Tibial nerve (tissue), 4 donors: ENCODE measurements around the gene AXIN1. TPM values are rescaled to one million over a fixed set of nuclear protein-coding genes. Genes with fewer than 3 reads are reported as not detected.

Experiments used
- DNase-seq, 2 donors: peaks; one replicate each; pipeline ENCODE4 v3.0.0-alpha.2; 2019; ENCODE audit warnings: low spot score in 2 of 2
- H3K27ac ChIP-seq, 4 donors: fragments of 200-600 bp; sonication (generic) in 3 of 4; one replicate each; pipeline ENCODE4 v1.5.1; 2017 to 2019; ENCODE audit warnings: mild to moderate bottlenecking in 1 of 4
- H3K27me3 ChIP-seq, 2 donors: fragments of 200-600 bp; sonication (generic) in 1 of 2; one replicate each; pipeline versions ENCODE4 v1.5.1 to v1.6.0; 2017 to 2019
- H3K36me3 ChIP-seq, 3 donors: fragments of 200-600 bp; sonication (generic); one replicate each; pipeline ENCODE4 v1.5.1; 2018 to 2019
- H3K4me1 ChIP-seq, 4 donors: fragments of 200-600 bp; sonication (generic) in 3 of 4; one replicate each; pipeline ENCODE4 v1.5.1; 2017 to 2019
- H3K4me3 ChIP-seq, 4 donors: fragments of 200-600 bp; sonication (generic) in 3 of 4; one replicate each; pipeline ENCODE4 v1.5.1; 2017 to 2019; ENCODE audit warnings: mild to moderate bottlenecking in 1 of 4, moderate library complexity in 1 of 4
- H3K9me3 ChIP-seq, 4 donors: fragments of 200-600 bp; sonication (generic) in 3 of 4; one replicate each; pipeline ENCODE4 v1.5.1; 2017 to 2019
- EP300 ChIP-seq, 2 donors: sonication (generic); formaldehyde crosslinking; IDR thresholded peaks; one replicate each; pipeline ENCODE4 v1.6.1; 2017; ENCODE audit warnings: antibody characterized with exemption in 2 of 2, mild to moderate bottlenecking in 1 of 2
- POLR2A ChIP-seq, 2 donors: fragments of 450-650 bp; IDR thresholded peaks; one replicate each; pipeline ENCODE4 v1.6.1; 2017; ENCODE audit warnings: antibody characterized with exemption in 2 of 2, mild to moderate bottlenecking in 2 of 2, moderate library complexity in 2 of 2
- WGBS, 2 donors: methylation state at CpG; one replicate each; pipeline ENCODE4 v1.1.5; 2018; 5-methylcytosine and 5-hydroxymethylcytosine counted together
- total RNA-seq, 4 donors: library from RNA; depleted of rRNA; stranded (reverse); fragments of >200 nt; gene quantifications; one replicate each; pipeline ENCODE4 v1.1.0, GENCODE V29; 2016
- TF ChIP-seq, protein P1 (sequence below), 5 experiments: fragments of 200-600 bp in 3 of 5; fragments of 450-650 bp in 2 of 5; sonication (generic) in 3 of 5; IDR thresholded peaks; one replicate each; pipeline ENCODE4 v1.5.1; 2016 to 2019; ENCODE audit warnings: antibody characterized with exemption in 5 of 5, mild to moderate bottlenecking in 3 of 5, moderate library complexity in 2 of 5

AXIN1 gene
- total RNA-seq, 4 donors from 2014 or later, result 23.4 to 37.1 (median 25.0) TPM

DNA sequence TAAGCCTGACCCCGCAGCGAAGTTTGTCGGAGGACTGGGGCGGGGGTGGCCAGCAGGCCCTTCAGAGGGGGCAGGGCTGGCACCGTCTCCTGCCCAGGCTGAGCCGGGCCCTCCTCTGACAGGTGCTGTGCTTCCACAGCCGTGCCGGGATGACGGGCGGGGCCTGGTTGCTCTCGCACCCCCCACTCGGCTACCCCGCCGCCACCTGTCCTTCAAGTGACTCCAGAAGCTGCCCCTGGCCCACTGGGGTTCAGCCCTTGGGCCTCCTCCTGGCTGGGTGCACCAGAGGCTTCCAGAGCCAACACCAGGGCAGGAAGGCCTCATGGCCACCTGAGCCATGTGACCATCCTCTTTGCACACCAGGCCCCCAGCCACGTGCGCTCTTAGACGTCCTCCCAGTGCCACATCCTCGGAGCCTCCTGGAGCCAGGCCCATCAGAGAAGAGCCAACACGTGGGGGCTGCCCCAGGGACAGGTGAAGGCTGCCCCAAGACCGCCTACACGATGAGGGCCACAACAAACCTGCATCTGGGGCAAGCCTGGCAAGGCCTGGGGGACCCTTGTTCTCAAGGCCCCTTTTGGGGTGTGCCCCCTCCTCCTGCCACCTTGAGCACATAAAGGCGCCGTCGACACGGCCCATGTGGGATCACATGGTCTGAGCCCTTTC lies 62.4 kb downstream of the AXIN1 start:
- DNase-seq, result no peak
- no peaks in the 10 kb centered on the region for H3K9me3 ChIP-seq
- no peak overlapping the region for H3K27ac ChIP-seq
- no peaks in the 10 kb centered on the region for H3K4me1 ChIP-seq
- peaks cover 2 to 88% (median 16%) of the 10 kb centered on the region in 3 donors for H3K36me3 ChIP-seq
- no peaks in the 10 kb centered on the region for H3K27me3 ChIP-seq
- TF ChIP-seq, protein P1, sequence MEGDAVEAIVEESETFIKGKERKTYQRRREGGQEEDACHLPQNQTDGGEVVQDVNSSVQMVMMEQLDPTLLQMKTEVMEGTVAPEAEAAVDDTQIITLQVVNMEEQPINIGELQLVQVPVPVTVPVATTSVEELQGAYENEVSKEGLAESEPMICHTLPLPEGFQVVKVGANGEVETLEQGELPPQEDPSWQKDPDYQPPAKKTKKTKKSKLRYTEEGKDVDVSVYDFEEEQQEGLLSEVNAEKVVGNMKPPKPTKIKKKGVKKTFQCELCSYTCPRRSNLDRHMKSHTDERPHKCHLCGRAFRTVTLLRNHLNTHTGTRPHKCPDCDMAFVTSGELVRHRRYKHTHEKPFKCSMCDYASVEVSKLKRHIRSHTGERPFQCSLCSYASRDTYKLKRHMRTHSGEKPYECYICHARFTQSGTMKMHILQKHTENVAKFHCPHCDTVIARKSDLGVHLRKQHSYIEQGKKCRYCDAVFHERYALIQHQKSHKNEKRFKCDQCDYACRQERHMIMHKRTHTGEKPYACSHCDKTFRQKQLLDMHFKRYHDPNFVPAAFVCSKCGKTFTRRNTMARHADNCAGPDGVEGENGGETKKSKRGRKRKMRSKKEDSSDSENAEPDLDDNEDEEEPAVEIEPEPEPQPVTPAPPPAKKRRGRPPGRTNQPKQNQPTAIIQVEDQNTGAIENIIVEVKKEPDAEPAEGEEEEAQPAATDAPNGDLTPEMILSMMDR (IDR thresholded peaks at IDR 0.05), result no peak
- TF ChIP-seq POLR2A (IDR thresholded peaks at IDR 0.05), result no peak
- H3K4me3 ChIP-seq, result no peak overlapping the region
- 86 to 90% methylated on average over 20 to 25 of the region's 25 CpGs for WGBS, 2 donors

DNA sequence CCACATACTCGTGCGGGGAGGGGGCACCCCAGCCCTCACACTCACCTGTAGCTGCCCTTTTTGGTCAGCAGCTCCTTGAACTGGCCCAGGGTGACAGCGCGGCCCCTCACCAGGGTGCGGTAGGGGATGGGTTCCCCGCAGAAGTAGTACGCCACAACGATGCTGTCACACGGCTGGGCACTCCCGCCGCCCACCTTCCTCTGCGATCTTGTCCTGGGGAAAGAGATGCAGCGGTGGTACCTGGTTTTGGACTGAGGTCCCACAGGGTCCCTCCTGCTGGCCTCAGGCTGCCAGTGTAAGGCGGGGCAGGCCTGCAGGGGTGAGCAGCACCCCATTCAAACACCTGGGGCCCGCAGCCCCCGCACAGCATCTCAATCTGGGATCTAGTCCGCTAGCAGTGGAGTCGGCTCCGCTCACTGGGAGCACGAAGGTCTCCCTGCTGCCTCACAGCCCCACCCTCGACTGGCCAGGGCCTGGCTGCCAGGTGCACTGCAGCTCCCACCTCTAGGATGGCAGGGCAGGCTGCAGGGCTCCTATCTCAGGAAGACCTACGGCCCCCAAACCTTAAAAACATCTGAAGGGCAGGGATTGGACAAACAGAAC lies 63.0 kb downstream of the AXIN1 start:
- no peaks in the 10 kb centered on the region for H3K9me3 ChIP-seq
- H3K4me3 ChIP-seq, result no peak overlapping the region
- DNase-seq, result no peak
- no peaks in the 10 kb centered on the region for H3K4me1 ChIP-seq
- WGBS, 2 donors, result 90 to 91% methylated on average over 16 to 22 of the region's 22 CpGs
- peaks cover 2 to 92% (median 16%) of the 10 kb centered on the region in 3 donors for H3K36me3 ChIP-seq
- TF ChIP-seq POLR2A (IDR thresholded peaks at IDR 0.05) (no peak), EP300 (IDR thresholded peaks at IDR 0.05) (no peak)
- TF ChIP-seq, protein P1 (IDR thresholded peaks at IDR 0.05), result no peak
- H3K27ac ChIP-seq, result no peak overlapping the region
- H3K27me3 ChIP-seq, result no peaks in the 10 kb centered on the region

DNA sequence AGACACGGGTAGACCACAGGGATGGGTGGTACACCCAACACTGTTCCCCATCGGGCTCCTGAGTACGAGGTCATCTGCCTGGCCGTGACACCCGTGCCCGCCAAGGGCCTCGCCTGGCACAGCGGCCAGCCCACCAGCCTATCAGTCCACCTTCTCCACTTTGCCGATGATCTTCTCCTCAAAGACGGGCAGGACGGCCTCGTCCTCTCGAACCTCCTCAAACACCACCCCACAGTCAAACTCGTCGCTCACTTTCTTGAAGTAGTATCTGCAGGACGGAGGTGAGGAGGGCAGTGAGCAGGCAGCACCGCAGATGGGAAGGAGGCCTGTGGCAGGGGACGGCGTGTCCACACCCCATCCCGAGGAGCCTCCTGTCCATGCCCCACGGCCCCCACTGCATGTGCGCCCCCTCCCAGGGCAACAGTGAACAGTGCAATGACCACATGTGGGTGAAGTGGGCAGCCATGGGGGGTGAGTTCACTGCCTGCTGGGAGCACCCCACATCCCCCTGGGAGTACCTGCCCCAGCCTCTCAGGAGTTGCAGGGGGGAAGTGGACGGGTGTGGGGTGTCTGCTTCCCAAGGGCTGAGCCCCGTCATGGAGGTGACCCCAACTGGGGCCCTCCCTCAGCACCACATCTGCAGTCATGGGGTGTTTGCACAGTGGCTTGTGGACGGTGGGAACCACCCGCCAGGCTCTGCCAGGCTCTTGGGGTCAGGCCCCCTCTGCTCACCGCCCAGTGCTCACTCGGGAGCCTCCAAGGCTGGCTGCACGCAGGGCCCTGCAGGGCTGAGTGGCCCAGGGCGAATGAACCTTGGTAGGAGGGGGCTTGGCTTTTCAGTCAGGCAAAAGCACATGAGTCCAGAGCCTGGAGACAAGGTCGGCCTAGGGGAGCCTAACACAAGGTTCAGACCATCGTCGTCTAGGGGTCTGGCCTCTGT lies 64.3 kb downstream of the AXIN1 start:
- no peaks in the 10 kb centered on the region for H3K9me3 ChIP-seq
- DNase-seq, result no peak
- WGBS, 2 donors, result 88 to 92% methylated on average over 30 to 31 of the region's 33 CpGs
- no peak overlapping the region for H3K27ac ChIP-seq
- TF ChIP-seq EP300 (IDR thresholded peaks at IDR 0.05), result no peak
- TF ChIP-seq POLR2A (IDR thresholded peaks at IDR 0.05), result no peak
- TF ChIP-seq, protein P1 (IDR thresholded peaks at IDR 0.05), result no peak
- H3K27me3 ChIP-seq, result no peaks in the 10 kb centered on the region
- peaks cover 2 to 88% (median 16%) of the 10 kb centered on the region in 3 donors for H3K36me3 ChIP-seq
- no peak overlapping the region for H3K4me3 ChIP-seq
- H3K4me1 ChIP-seq, result no peaks in the 10 kb centered on the region

DNA sequence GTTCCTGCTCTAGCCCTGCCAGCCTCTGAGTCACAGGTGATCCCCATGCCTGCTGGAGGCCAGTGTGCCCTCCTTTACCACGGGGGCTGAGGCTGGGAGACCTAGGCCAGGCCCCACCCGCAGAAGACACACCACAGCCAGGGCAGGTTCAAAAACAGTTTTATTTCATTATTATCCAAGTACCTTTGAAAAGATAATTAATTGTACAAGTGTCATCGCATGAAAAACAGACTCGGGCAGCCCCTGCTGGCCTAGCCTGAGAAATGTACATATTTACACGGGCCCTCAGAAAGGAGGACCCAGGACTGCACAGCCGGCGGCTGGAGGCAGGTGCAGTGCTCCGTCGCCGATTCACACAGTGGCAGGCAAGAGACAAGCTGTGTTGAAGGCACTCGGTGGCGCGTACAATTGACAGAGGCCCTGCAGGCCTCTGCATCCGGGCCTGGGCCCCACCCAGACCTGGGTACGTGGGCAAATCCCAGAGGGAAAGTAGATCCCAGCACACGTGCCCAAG lies 65.2 kb downstream of the AXIN1 start:
- Histone ChIP-seq H3K27me3 (peaks cover 0 to 7% of the 10 kb centered on the region in 2 donors), H3K9me3 (no peaks in the 10 kb centered on the region), H3K27ac (no peak overlapping the region), H3K36me3 (peaks cover 2 to 79% (median 16%) of the 10 kb centered on the region in 3 donors), H3K4me3 (no peak overlapping the region), H3K4me1 (no peaks in the 10 kb centered on the region)
- 81 to 87% methylated on average over 16 of the region's 16 CpGs for WGBS, 2 donors
- no peak for DNase-seq
- no peak for TF ChIP-seq EP300 (IDR thresholded peaks at IDR 0.05)
- no peak for TF ChIP-seq POLR2A (IDR thresholded peaks at IDR 0.05)
- TF ChIP-seq, protein P1 (IDR thresholded peaks at IDR 0.05), result no peak
